Pancreas (tissue), 10 donors: ENCODE measurements around the gene PHF21B. TPM values are rescaled to one million over a fixed set of nuclear protein-coding genes. Genes with fewer than 3 reads are reported as not detected.
A peak's percentile ranks its signal among the peaks of the same experiment; 100 is the strongest.

Experiments
- ATAC-seq, 4 donors: fragments of 200-7000 bp; cut with Tn5 transposase; one replicate each; pipeline versions ENCODE4 v1.8.0 to v1.9.1; 2020; ENCODE audit warnings: mild to moderate bottlenecking in 4 of 4, moderate library complexity in 4 of 4
- DNase-seq, 6 donors: peaks; one replicate each; pipeline ENCODE4 v3.0.0-alpha.2; 2020
- FAIRE-seq: peaks from 2 replicates; lab custom pipeline; 2012; peaks lifted over from hg19 to GRCh38; lab: Jason Lieb, UNC
- H3K27ac ChIP-seq, 4 donors: fragments of 200-600 bp; sonication (generic); 1 replicate in 3 of 4; 2 replicates in 1 of 4; pipeline versions ENCODE4 v1.5.0 to v1.8.0; 2020
- H3K27me3 ChIP-seq, 4 donors: fragments of 200-600 bp; one replicate each; pipeline ENCODE4 v1.8.0; 2021
- H3K36me3 ChIP-seq, 3 donors: fragments of 200-600 bp; sonication (generic) in 1 of 3; one replicate each; pipeline versions ENCODE4 v1.5.0 to v1.8.0; 2020 to 2021
- H3K4me1 ChIP-seq, 3 donors: fragments of 200-600 bp; one replicate each; pipeline ENCODE4 v1.8.0; 2021
- H3K4me3 ChIP-seq, 4 donors: fragments of 200-600 bp; sonication (generic) in 2 of 4; one replicate each; pipeline versions ENCODE4 v1.5.0 to v1.8.0; 2020 to 2021
- H3K9me3 ChIP-seq, 4 donors: fragments of 200-600 bp; one replicate each; pipeline ENCODE4 v1.8.0; 2021
- WGBS, 2 donors: extraction: QIAGEN DNeasy Blood & Tissue Kit; methylation state at CpG; one replicate each; pipeline ENCODE4 v1.1.7; 2013; 5-methylcytosine and 5-hydroxymethylcytosine counted together
- intact Hi-C, 3 donors: fragments of 100-400 bp; cut with DNase I; formaldehyde crosslinking; loops; one replicate each; pipeline versions ENCODE4 v1.11.1 to v1.14.2; 2022
- polyA plus RNA-seq, 2 donors: library from polyadenylated mRNA; stranded (reverse); fragments of 200-250 nt; gene quantifications; one replicate each; pipeline ENCODE4 v1.2.3, GENCODE V29; 2013
- total RNA-seq, 6 donors: library from RNA; stranded (reverse); fragmentation: NEBNext Ultra II Directional in 4 of 6; extraction: Animal tissue kit (Norgen Biotek cat#: 25700) in 4 of 6; gene quantifications; one replicate each; pipeline versions ENCODE4 v1.2.1 to v1.2.4, GENCODE V29; 2021 to 2023
- TF ChIP-seq, protein P1 (sequence below), 4 donors: fragments of 200-600 bp; sonication (generic) in 3 of 4; IDR thresholded peaks; one replicate each; pipeline versions ENCODE4 v1.5.0 to v1.8.0; 2021; ENCODE audit warnings: antibody characterized with exemption in 4 of 4
- donor health status: healthy with polysubstance abuse.
- donor health status: DM: no; HTN: no; CAD: no; lungs with moderate emphysema.
- donor health status: DM: no; HTN: no; CAD: no.
- donor health status: control.
- donor health status: control.
- donor health status: Bipolar disorder and iron deficiency.
- donor health status: DM: yes; HTN: yes; CAD: no.
- donor health status: DM: no; HTN: no; CAD: no.
- donor health status: DM: no; HTN: no; CAD: no.
- donor health status: DM: yes; HTN: yes; CAD: no.

PHF21B gene
- total and polyA plus RNA-seq, 8 donors: 0.34 to 2.9 (median 0.57) TPM; not detected in 1

DNA sequence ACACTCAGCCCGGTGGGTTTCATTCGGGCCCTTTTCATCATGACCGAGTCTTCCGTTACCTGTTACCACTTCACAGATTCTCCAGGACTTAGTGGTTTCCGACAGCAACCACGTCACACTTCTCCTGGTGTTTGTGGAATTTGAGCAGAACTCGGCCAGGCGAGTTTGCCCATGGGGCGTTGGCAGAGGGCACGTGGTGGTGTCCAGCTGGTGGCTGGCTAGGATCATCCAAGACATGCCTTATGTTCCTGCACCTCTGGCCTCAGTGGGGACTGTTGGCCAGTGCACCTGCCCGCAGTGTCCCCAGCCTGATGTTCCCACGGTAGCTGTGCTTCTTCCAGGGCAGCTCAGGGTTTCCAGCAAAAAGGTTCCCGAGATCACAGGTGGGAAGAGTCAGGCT lies 170.1 kb downstream of the PHF21B start:
- peaks cover 0 to 8% (median 0%) of the 10 kb centered on the region in 3 donors for H3K36me3 ChIP-seq
- no peak for FAIRE-seq
- no peak overlapping the region for H3K4me3 ChIP-seq
- H3K27ac ChIP-seq: no peak overlapping the region
- intact Hi-C loops: no loop called here
- no peaks in the 10 kb centered on the region for H3K4me1 ChIP-seq
- 88 to 92% methylated on average over 13 of the region's 13 CpGs for WGBS, 2 donors
- peak in 1 of 6 donors; percentile 13 for DNase-seq
- H3K27me3 ChIP-seq: no peaks in the 10 kb centered on the region
- no peaks in the 10 kb centered on the region for H3K9me3 ChIP-seq
- TF ChIP-seq, protein P1, sequence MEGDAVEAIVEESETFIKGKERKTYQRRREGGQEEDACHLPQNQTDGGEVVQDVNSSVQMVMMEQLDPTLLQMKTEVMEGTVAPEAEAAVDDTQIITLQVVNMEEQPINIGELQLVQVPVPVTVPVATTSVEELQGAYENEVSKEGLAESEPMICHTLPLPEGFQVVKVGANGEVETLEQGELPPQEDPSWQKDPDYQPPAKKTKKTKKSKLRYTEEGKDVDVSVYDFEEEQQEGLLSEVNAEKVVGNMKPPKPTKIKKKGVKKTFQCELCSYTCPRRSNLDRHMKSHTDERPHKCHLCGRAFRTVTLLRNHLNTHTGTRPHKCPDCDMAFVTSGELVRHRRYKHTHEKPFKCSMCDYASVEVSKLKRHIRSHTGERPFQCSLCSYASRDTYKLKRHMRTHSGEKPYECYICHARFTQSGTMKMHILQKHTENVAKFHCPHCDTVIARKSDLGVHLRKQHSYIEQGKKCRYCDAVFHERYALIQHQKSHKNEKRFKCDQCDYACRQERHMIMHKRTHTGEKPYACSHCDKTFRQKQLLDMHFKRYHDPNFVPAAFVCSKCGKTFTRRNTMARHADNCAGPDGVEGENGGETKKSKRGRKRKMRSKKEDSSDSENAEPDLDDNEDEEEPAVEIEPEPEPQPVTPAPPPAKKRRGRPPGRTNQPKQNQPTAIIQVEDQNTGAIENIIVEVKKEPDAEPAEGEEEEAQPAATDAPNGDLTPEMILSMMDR (IDR thresholded peaks at IDR 0.05): no peak
- no peak for ATAC-seq

DNA sequence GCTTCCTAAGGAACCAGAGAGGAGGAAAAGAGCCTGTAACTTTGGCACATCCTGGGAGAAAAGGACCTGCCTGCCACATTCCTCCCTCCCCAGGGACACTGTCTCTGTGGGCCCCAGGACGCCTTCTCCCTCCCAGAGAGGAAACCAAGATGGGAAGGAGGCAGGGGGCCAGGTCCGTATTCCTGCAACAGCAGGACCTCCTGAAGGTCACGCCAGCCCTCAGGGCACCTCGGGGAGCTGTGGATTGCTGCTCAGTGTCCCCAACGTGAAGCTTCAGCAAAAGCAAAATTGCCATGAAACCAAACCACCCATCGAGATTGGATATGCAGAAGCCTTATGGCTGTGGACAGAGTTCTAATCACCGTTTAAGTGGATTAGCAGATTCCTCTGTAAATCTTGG lies 170.7 kb downstream of the PHF21B start:
- Histone ChIP-seq H3K4me1 (no peaks in the 10 kb centered on the region), H3K27me3 (no peaks in the 10 kb centered on the region), H3K36me3 (peaks cover 0 to 8% (median 0%) of the 10 kb centered on the region in 3 donors), H3K9me3 (no peaks in the 10 kb centered on the region), H3K27ac (no peak overlapping the region), H3K4me3 (no peak overlapping the region)
- DNase-seq (peak in 1 of 6 donors; percentile 26), ATAC-seq (no peak), FAIRE-seq (no peak)
- 84 to 90% methylated on average over 7 of the region's 7 CpGs for WGBS, 2 donors
- intact Hi-C loops: no loop called here
- TF ChIP-seq, protein P1 (IDR thresholded peaks at IDR 0.05): no peak

DNA sequence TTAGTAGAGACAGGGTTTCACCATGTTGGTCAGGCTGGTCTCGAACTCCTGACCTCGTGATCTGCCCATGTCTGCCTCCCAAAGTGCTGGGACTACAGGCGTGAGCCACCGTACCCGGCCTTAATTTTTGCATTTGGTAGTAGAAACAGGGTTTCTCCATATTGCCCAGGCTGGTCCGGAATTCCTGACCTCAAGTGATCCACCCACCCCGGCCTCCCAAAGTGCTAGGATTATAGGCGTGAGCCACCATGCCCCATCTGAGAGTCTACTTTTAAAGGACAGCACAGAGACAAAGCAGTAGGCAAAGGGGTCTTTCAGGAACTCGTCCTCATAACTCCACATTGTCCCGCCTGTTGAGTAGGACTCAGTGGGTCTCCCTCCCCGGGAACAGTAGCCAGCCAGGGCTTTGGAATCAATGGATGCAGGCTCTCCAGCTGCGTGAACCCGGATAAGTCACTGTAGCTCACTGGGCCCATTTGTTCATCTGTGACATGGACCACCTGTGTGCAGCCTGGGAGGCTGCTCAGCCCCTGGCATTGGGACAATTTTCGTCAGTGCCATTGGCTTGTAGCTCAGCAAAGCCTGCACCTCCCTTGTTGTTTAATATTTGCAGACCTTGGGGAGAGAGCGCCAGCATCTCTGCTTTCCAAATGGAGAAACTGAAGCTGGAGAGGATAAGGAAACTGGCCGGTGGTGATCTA lies 171.3 kb downstream of the PHF21B start:
- peaks cover 0 to 8% (median 0%) of the 10 kb centered on the region in 3 donors for H3K36me3 ChIP-seq
- DNase-seq (peak in 1 of 6 donors; percentile 14), FAIRE-seq (no peak), ATAC-seq (no peak)
- H3K9me3 ChIP-seq: no peaks in the 10 kb centered on the region
- H3K27me3 ChIP-seq: no peaks in the 10 kb centered on the region
- 85 to 87% methylated on average over 16 of the region's 16 CpGs for WGBS, 2 donors
- no peaks in the 10 kb centered on the region for H3K4me1 ChIP-seq
- H3K27ac ChIP-seq: no peak overlapping the region
- TF ChIP-seq, protein P1 (IDR thresholded peaks at IDR 0.05): no peak
- no peak overlapping the region for H3K4me3 ChIP-seq
- intact Hi-C loops: no loop called here

DNA sequence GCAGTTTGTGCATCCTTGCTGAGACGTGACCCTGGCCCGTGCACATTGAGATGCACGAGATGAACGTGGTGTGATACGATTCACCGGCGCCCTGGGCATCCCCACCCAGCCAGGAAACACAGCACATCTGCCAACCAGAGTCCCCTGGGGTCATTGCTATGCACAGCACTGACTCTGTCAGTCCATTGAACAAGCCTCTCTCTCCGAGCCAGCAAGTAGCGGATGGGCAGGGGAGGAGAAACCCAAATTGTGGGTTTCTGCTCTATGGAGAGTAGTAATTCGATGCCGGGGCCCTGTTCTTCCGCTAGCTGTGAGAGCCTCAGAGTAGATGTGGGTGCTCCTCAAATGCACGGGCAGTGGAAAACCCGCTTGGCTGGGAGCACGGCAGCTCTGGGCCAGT lies 172.3 kb downstream of the PHF21B start:
- Histone ChIP-seq H3K9me3 (no peaks in the 10 kb centered on the region), H3K27ac (no peak overlapping the region), H3K27me3 (no peaks in the 10 kb centered on the region), H3K36me3 (peaks cover 0 to 8% (median 0%) of the 10 kb centered on the region in 3 donors), H3K4me1 (no peaks in the 10 kb centered on the region), H3K4me3 (no peak overlapping the region)
- FAIRE-seq: no peak
- DNase-seq: peak in 1 of 6 donors; percentile 26
- intact Hi-C loops: no loop called here
- no peak for ATAC-seq
- 88 to 94% methylated on average over 15 of the region's 15 CpGs for WGBS, 2 donors
- TF ChIP-seq, protein P1 (IDR thresholded peaks at IDR 0.05): no peak

DNA sequence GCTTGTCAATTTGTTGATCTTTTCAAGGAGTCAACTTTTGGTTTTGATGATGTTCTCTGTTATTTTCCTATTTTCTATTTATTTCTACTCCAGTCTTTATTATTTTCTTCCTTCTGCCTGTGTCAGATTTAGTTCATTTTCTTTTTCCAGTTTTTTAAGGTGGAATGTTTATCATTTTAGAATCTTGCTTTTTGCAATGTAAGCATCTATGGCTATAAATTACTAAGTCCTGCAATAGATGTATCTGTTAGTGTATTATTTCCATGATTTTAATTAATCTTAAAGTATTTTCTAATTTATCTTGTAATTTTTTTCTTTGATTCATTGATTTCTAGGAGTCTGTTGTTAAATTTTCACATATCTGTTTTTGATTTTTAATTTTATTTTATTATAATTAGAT lies 175.7 kb downstream of the PHF21B start:
- no peak overlapping the region for H3K4me3 ChIP-seq
- ATAC-seq: no peak
- no peak for DNase-seq
- peaks cover 0 to 8% (median 0%) of the 10 kb centered on the region in 3 donors for H3K36me3 ChIP-seq
- FAIRE-seq: peak; percentile 37
- TF ChIP-seq, protein P1 (IDR thresholded peaks at IDR 0.05): no peak
- H3K27me3 ChIP-seq: no peaks in the 10 kb centered on the region
- H3K27ac ChIP-seq: no peak overlapping the region
- H3K9me3 ChIP-seq: no peaks in the 10 kb centered on the region
- intact Hi-C loops: no loop called here
- no peaks in the 10 kb centered on the region for H3K4me1 ChIP-seq
